HG02885 (cell line): ENCODE measurements around the gene TST.

Source experiments
- ATAC-seq: cut with Tn5 transposase; IDR thresholded peaks from one replicate; pipeline ENCODE4 v1.9.1; 2021; ENCODE audit warnings: mild to moderate bottlenecking; ENCODE audit not compliant: unreplicated experiment, poor library complexity

The TST gene

DNA sequence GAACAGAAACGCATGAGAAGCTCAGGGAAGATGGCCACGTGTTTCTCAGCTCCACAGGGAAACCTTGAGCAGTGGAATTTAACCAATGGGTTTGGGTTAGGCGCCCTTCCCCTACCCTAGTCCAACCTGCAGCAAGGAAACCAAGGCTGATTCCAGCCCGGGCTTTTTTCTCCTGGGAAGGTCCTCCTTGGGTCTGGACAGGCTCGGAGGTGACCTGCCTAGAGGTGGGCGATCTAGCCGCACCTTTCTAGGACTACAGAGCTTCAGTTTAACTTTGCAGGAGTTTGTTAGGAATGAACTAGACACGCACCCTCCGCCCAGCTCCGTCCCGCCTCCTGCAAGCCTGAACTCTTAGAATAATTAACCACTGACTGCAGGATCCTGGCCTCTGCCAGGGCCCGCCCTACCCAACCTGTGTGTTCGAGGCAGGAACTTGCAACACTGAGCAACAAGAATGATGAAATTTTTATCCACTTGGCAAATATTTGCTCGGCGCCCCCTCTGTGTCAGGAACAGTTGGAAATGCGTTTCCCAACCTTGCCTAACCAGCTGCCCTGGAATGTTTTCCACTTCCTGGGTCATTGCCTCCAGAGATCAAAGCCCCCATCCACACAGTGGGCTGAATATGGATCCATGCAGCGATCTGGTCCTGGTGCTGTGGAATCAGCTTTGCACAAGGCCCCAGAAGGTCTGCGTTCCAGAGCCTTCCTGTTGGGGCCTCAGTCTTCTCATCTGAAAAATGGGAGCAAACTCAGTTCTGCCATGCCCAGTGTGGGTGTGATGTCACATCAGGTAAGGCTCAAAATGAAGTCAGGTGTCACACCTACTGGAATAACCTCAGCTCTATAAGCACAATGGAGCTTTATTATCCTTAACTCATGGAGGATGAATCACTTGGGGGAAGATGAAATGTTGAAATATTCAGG, 13.6 kb upstream of the TST start:
- ATAC-seq, result no peak

DNA sequence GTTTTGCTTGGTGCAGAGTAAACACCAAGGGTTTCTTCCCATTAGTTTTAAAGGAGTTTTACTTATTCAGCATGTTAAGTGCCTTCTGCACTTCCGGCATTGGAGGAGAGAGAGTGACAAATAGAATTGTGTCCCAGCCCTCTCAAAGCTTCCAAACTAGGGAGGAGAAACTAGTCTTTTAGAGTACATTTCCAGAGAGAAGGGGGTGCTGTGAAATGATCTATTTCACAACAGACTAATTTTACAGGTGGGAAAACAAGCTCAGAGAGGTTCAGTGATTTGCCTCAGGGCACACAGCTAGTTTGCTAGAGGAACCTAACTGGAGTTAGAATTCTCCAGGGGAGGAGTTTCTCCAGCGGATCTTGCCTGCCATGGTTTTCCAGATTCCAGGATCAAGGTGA, 12.9 kb upstream of the TST start:
- no peak for ATAC-seq

DNA sequence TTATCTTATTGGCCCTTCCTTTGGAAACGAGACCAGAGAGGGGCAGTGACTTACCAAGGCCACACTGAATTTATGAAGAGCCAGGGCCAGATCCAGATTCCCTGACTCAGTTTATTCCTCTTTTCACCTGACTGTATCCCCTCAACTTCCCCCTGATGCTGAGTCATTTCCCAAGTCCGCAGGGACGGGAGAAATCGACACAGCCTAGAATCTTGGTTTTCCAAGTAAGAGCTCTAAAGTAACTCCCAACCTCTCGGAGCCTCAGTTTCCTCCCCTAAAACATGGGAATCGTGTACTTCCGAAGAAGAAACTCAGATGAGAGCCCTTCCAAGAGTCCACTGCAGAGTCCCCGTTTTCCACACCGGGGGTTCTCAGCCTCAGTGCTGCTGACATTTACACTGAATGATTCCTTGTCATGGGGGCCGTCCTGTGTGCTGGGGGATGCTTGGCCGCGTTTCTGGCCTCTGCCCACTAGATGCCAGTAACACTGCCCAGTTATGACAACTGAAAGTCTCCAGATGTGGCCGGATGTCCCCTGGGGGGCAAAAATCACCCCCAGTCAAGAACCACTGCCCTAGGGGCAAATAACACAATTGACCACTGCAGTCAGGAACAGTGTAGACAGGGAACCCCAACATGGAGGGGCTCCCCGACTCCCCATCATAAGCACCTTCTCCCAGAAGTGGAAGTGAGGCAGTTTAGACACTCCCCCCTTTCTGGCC, 11.5 kb upstream of the TST start:
- ATAC-seq, result no peak

DNA sequence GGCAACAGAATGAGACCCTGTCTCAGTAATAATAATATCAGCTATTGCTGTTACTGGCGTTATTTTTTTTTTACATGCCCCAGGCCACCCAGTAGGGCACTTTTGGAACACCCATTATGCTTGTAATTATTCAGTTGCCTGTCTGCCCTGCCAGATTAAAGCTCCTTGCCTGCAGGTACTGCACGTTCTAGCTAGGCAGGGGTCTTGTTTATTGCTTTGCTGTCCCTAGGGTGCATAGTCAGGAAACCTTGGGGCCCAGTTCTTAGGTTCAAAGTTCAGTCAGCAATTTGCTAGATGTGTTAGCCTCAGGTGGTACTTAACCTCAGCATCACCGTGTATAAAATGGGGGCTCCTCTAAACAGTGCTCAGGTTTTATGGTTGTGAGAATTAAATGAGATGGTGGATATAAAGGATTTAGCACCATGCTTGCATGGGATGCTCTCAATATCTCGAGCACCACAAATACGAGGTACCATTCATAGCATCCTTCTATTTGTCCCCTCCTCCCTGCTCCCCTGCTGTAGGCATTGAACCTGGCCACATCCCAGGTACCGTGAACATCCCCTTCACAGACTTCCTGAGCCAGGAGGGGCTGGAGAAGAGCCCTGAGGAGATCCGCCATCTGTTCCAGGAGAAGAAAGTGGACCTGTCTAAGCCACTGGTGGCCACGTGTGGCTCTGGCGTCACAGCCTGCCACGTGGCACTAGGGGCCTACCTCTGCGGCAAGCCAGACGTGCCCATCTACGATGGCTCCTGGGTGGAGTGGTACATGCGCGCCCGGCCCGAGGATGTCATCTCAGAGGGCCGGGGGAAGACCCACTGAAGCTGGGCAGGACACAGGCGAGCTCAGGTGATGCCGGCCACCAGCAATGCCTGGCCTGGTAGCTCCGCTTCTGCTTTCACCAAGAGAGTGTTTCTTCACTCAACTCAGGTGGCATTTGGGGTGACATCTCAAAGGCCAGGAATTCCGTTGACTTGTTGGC, 9.7 kb upstream of the TST start:
- ATAC-seq, result no peak

DNA sequence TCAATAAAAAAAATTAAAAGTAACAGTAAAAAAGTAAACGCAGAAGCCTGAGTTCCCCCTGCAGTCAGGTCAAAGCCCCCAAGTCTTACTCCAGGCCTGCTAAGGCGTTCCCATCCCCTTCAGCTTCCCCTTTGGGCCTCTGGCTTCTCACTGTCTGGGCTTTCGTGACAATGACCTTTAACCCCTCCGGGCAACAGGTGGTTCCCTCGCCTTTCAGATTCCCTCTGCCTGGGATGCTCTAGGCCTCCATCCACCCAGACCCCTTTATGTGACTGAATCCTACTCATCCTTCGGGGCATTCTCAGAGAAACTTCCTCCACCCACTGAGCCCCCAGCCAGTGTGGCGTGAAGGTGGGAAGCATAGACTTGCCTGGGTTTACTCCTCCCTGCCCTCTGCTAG, 8.3 kb upstream of the TST start:
- no peak for ATAC-seq

DNA sequence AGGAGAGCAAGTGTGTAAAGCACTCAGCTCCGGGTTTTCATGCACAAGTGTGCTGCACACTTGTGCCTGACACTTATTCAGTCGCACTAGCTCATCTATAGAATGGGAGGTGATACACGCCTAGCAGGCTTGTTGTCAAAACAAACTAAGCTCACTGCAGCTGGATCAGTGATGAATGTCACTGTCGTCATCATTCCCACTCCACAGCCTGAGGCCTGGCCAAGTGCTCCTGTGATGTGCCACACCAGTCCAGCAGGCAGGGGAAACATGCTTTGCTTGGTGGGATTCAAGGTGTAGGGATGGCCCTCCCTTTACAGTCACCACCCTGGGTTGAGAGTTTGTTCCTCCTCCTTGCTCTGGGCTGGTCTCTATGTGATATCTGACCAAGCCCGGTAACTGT, 7.1 kb upstream of the TST start:
- ATAC-seq, result no peak

DNA sequence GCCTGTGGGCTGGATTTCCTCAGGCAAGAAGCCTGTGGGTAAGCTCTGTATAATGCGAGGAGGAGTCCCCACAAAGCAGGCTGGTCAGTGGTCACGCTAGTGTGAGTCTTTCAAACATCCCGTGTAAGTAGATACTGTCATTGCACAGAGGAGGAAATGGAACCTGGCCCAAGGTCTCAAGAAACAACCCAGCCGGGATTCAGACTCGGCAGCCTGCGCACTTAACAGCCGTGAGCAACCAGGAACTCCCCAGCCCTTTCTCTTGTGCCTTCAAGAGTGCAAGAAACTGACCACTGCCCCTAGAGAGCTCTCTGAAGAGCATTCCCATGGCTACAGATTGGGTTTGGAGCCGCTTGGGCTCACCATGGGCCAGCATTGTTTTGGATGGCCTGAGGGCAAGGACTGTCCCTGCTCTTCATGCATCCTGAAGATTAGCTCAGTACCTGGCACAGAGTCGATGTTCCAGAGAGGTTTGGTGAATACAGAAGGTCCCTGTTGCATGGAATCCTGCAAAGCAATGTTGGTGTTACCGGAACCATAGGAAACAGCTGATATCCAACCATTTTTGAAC, 6.3 kb upstream of the TST start:
- ATAC-seq, result no peak

DNA sequence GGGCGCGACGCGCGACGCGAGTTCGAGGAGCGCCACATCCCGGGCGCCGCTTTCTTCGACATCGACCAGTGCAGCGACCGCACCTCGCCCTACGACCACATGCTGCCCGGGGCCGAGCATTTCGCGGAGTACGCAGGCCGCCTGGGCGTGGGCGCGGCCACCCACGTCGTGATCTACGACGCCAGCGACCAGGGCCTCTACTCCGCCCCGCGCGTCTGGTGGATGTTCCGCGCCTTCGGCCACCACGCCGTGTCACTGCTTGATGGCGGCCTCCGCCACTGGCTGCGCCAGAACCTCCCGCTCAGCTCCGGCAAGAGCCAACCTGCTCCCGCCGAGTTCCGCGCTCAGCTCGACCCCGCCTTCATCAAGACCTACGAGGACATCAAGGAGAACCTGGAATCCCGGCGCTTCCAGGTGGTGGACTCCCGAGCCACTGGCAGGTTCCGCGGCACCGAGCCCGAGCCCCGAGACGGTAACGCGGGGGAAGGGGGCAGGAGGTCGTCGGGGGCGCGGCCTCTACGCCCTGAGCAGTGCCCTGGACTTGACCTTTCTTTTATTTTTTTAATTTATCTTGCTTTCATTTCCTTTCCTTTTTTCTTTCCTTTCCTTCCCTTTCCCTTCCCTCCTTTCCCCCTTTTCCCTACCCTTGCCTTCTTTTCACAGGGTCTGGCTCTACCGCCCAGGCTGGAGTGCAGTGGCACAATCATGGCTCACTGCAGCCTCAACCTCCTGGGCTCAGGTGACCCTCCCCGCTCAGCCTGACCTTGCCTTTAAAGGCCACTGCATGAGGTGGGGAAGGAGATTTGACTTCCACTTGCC, 5.3 kb upstream of the TST start:
- no peak for ATAC-seq

DNA sequence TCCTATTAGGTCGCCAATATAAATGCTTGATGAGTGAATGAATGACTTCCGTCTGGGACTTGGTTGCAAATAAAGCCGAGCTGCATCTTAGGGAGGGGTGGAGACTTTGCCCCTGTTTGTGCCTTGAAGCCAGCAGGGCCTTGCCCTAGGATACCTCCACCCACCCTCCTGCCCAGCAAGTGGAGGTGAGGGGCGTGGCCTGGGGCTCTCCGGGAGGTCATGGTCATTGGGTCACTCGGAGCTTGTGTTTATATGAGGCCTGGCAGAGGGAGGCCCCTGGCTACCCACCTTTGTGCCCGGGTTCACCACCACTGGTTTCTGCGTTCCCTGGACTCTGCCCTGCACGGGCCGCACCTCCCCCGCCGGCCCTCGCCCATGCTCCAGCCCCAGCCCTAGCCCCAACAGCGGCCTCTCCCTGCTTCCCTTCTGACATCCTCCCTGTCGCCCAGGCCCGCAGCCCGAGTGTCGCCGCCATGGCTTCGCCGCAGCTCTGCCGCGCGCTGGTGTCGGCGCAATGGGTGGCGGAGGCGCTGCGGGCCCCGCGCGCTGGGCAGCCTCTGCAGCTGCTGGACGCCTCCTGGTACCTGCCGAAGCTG, 4.6 kb upstream of the TST start:
- ATAC-seq, result no peak

DNA sequence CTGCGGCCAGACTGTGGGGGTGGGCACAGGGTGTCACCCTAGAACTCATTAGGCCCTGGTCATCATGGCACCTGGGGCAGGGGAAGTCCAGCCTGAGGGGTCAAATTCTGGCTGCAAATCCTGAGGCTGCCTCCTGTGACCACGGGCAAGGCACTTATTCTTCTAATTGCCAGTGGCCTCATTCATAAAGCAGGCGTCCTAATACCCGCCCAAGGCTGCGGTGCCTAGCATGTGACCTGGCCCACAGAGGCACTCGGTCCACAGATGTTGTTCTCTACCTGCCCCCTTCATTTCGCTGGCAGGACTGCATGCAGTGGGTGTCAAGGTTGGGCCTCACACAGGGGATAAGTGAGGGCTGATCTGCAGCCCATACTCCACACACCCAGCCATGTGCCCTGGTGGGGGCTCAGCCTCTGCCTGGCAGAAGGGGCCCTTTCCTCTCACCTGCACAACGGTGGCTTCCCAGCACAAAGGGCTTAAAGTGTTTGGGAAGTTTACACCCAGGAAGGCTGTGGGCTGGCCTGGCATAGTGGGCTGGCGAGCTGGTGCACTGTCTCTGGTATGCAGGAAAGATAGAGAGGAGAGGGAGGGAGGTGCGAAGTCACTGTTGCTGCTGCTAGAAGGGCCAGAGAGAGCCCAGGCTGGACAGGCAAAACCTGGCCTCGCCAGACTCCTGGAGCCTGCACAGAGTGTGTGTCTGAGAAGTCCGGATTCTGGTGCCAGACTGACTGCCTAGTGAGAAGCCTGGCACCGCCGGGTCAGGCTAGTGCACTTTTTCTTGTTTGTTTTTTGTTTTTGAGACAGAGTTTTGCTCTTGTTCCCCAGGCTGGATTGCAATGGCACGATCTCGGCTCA, 3.5 kb upstream of the TST start:
- no peak for ATAC-seq

DNA sequence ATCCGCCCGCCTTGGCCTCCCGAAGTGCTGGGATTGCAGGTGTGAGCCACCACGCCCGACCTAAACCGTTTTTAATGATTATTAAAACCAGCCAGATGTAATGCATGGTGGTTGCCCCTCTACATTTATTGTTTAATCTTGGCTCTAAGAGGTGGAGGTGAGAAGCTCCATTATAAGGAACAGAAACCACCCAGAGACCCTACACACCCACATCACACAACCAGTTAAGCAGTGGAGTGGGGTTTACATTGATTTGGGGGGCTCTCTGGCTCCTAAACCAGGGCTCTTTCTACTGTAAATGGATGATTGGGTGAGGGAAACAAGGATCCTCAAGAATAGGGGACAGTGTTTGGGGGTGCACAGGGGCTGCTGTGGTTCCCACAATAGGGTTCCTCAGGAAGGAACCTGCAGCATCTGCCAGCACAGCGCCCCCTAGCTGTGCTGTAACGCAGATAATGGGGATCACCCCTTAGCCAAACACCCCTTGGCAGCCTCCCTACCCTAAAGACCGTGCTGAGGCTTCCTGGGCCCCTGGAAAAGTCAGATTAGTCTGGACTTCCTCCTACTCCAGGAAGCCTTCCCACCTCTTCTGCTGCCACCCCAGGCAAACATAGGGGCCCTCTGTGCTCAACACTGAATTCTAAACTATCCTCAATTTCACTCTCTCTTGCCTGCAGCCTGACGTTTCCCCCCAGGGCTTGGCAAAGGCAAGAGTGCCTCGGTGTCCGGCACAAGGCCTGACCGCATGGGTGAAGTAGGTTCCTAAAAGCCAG, 2.6 kb upstream of the TST start:
- ATAC-seq, result no peak

DNA sequence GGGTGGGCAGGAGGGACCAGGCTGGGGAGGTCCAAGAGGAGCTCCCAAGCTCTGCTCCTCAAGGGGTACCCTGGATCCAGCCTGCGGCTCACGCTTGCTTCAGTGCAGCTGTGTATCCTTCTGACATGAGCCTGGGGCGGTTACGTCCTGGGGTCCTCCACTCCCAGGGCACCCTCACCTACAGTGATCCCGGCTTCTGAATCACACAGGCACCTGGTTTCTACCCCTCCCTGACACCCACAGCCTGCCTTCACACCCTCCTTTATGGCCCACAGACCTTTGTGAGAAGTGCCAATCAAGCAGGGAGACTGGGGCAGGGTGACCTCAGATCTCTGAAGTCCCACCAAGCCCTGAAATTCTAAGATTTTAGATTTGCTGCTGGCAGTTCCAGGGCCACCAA, 1.8 kb upstream of the TST start:
- no peak for ATAC-seq

DNA sequence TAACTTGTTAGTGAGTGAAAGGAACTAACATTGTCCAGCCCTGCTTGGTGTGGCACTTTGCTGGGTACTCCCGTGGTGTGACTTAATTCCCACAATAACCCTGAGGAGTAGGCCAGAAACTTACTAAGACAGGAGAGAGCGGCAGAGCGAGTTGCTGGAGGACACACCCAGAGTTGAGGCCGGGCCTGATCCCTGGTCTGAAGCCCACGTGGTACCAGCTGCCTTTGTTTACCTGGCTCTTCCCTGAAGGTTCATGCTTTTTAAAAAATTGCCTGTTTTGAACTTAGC, 889 bp upstream of the TST start:
- ATAC-seq, result no peak

DNA sequence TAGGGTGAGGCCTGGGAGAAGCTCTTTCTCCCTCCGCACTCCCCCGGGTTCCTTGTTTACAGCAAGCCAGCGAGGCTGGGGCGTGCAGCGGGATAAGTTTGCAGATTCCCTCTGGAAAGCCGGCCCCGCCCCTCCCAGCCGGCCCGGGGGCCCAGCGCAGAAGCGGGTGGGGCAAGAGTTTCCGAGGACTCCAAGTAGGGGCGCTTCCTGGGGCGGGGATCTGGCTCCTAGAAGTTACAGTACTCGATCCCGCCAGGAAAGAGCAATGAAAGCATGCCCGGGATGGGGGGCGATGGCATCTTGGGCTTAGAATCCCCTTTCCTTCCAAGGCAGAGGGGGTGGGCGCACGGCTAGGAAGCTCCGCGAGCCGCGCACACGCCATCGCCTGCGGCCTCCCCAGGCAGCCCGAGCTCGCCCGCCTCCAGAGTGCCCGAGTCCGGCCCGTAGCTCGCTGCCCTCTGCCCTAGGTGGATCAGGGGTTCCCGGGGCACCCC, 385 bp downstream of the TST start:
- peak; percentile 25 for ATAC-seq

DNA sequence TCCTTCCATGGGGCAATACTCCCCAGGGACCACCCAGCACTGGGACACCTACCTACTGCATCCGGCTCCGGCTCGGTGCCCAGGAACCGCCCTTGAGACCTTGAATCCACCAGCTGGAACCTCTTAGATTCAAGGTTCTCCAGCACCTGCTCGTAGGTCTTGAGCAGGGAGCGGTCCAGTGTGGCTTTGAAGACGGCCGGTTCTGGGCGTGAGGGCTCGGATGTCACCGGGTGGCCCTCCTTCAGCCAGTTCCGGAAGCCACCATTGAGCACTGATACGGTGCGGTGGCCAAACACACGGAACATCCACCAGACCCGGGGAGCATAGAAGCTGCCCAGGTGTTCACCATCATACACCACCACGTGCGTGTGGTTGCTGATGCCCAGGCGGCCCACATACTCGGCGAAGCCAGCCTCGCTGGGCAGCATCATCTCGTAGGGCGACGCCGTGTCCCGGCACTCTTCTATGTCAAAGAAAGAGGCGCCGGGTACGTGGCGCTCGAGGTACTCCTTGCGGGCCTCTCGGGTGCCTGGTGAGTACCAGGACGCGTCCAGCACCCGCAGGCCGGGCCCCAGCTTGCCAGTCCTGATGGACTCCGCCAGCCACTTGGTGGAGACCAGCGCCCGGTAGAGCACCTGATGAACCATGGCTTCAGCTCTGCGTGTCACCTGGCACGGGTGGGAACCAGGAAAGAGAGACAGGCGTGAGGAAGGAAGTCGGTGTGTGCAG, 997 bp downstream of the TST start:
- no peak for ATAC-seq

DNA sequence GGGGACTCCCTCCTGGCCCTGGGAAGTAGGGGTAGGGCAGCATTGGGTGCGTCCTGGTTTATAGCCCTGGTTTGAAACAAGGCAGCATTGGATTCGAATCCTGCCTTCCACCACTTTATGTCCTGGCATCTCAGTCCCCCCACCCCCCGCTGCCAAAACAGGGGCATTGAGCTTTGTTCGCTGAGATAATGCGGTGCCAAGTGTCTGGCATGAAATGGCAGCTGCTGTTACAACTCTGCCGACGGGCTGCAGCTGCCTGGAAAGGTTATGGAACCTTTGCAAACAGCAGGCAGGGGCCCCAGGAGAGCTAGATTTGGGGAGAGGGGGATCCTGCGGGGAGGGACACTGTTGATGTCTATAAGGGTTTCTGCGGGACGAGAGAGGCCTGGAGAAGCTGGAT, 1.9 kb downstream of the TST start:
- no peak for ATAC-seq
